Stimulated activated naive CD8-positive, alpha-beta T cell treated with anti-CD3 and anti-CD28 coated beads, Interleukin-15, Interleukin-2, amounts not matched to agents 100 U/mL and 50 U/mL, for 24 hours (primary cell): ENCODE measurements around the gene ADISSP.
A peak's percentile ranks its signal among the peaks of the same experiment; 100 is the strongest.

Experiments
- ATAC-seq: fragments of 150-1000 bp; cut with Tn5 transposase; one replicate; pipeline ENCODE4 v1.10.0; 2021
- DNase-seq: peaks from one replicate; pipeline ENCODE4 v3.0.0; 2021

ADISSP gene

GRCh38 chr20:3714092-3714491 lies 53.5 kb downstream of the ADISSP start:
- ATAC-seq, result no peak
- no peak for DNase-seq

DNA sequence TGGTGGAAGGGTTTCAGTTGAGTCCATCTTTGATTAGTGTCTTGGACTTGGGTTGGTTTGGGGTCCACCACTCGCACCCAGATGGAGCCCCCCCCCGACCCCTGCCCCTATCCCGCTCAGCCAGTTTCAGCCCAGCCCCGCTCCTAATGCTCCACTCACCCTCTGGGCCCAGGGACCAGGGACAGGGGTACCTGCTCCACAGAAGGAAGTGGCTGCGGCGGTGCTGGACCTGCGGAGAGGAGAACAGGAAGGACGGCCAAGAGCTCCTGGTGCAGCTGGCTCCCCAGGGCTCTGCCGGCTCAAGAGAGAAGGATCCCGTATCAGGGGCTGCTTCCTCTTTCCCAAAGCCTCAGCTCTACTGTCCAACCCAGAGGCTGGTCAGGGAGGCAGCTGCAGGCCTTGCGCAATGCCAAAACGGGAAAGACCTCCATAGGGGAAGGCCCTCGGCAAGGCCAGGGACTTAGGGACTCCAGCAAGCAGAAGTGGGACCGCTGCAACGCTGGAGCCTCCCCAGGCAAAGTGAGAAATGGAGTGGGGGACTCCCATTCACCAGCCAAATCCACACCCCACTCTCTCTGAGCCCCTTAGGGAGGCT lies 55.2 kb downstream of the ADISSP start, which contains the start of gene SIGLEC1:
Gene SIGLEC1, minus strand, starts transcription at position 322 of the 595 bp plus-strand sequence. CDS start 5,472 bp downstream, outside the sequence.
- ATAC-seq (no peak), DNase-seq (no peak)

- ATAC-seq, result no peak
- DNase-seq, result no peak
Measured at GRCh38 chr20:3711484-3711941, 56.0 kb downstream of the ADISSP start.

- DNase-seq (peak; percentile 90), ATAC-seq (peak; percentile 68)
Measured at GRCh38 chr20:3710703-3711483, 56.7 kb downstream of the ADISSP start.

DNA sequence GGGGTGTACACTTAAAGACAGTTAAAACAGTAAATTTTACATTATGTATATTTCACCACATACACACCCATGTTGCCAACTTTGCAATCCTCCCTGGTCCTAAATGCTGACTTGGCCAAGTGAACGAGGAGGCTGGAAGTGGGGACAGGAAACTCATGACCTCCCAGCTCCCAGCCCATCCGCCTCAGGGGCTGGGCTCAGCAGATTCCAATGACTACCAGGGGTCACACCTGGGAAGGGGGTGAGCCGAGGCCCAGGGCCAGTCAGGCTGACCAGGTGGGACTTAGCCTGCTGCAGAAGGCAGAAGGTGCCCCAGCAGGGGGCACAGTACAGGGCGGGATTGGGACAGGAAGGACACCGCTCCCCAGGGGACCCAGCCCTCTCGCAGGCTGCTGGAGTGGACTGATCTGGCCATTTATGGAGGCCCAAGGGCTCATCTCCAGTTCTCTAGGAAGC lies 57.5 kb downstream of the ADISSP start:
- no peak for DNase-seq
- ATAC-seq, result no peak

GRCh38 chr20:3707508-3707899 lies 60.0 kb downstream of the ADISSP start:
- DNase-seq (no peak), ATAC-seq (no peak)

- DNase-seq (no peak), ATAC-seq (no peak)
Measured at GRCh38 chr20:3706774-3707507, 60.6 kb downstream of the ADISSP start.

GRCh38 chr20:3705970-3706739 lies 61.4 kb downstream of the ADISSP start:
- ATAC-seq, result no peak
- no peak for DNase-seq

GRCh38 chr20:3705491-3705969 lies 62.0 kb downstream of the ADISSP start:
- ATAC-seq (no peak), DNase-seq (no peak)

DNA sequence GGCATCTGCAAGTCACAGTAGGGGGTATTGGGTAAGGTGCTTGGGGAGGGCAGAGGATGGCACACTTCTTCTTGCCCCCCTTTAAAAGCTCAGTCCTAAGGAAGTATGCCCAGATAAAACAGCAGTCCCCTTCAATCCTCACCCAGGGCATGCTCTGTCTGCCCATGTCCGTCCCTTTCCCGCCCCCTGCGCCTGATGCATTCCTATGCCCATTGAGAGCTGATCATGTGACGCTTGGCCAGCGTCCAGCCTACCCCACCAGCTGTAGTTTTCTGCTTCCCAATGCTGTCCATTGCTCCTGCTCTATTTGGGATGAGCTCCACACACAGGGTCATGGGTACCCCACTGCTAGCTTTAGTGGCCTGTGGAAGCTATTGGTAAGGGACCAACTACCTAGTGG lies 63.5 kb downstream of the ADISSP start:
- DNase-seq (no peak), ATAC-seq (no peak)
